HG03095 (cell line): ENCODE results near the gene IFT27.

Experiments
- ATAC-seq: cut with Tn5 transposase; IDR thresholded peaks from one replicate; pipeline ENCODE4 v1.9.1; 2021; ENCODE audit warnings: moderate library complexity; ENCODE audit not compliant: unreplicated experiment

IFT27 gene

GRCh38 chr22:36797374-36797773, 21.5 kb upstream of the IFT27 start:
- ATAC-seq: no peak

GRCh38 chr22:36796552-36797175, 20.7 kb upstream of the IFT27 start:
- no peak for ATAC-seq

- no peak for ATAC-seq
Measured at GRCh38 chr22:36795633-36796032, 19.7 kb upstream of the IFT27 start.

- peak; percentile 68 for ATAC-seq
Measured at GRCh38 chr22:36790648-36791047, 14.7 kb upstream of the IFT27 start.

- ATAC-seq: no peak
Measured at GRCh38 chr22:36787204-36787988, 11.5 kb upstream of the IFT27 start.

GRCh38 chr22:36783743-36784142, 7.8 kb upstream of the IFT27 start:
- no peak for ATAC-seq

GRCh38 chr22:36781656-36782627, 6.0 kb upstream of the IFT27 start:
- peak; percentile 66 for ATAC-seq

GRCh38 chr22:36778020-36778419, 2.1 kb upstream of the IFT27 start:
- no peak for ATAC-seq

GRCh38 chr22:36776722-36777121, 803 bp upstream of the IFT27 start:
- no peak for ATAC-seq

- no peak for ATAC-seq
Measured at GRCh38 chr22:36775586-36775963, 344 bp downstream of the IFT27 start.

GRCh38 chr22:36773935-36774334, 2.0 kb downstream of the IFT27 start:
- ATAC-seq: no peak

GRCh38 chr22:36772451-36772850, 3.5 kb downstream of the IFT27 start:
- ATAC-seq: no peak

- ATAC-seq: no peak
Measured at GRCh38 chr22:36771356-36772063, 4.4 kb downstream of the IFT27 start.

- ATAC-seq: no peak
Measured at GRCh38 chr22:36770513-36771231, 5.2 kb downstream of the IFT27 start.

- no peak for ATAC-seq
Measured at GRCh38 chr22:36769541-36770512, 6.1 kb downstream of the IFT27 start.

GRCh38 chr22:36768616-36769015, 7.3 kb downstream of the IFT27 start:
- ATAC-seq: no peak

- no peak for ATAC-seq
Measured at GRCh38 chr22:36768141-36768540, 7.8 kb downstream of the IFT27 start.

- no peak for ATAC-seq
Measured at GRCh38 chr22:36767035-36767775, 8.7 kb downstream of the IFT27 start.
